Progenitor cell of endocrine pancreas (in vitro differentiated cells): ENCODE measurements around the gene TEX19. TPM values are rescaled to one million over a fixed set of nuclear protein-coding genes. Genes with fewer than 3 reads are reported as not detected.

Source experiments
- DNase-seq: peaks from one replicate; pipeline ENCODE4 v3.0.0; 2021; ENCODE audit warnings: low spot score; ENCODE audit not compliant: unreplicated experiment
- H3K27ac Mint-ChIP-seq: 2 replicates; pipeline ENCODE4 v1.8.0; 2021; ENCODE audit warnings: mild to moderate bottlenecking, moderate library complexity, mixed read lengths
- H3K27me3 Mint-ChIP-seq: 2 replicates; pipeline ENCODE4 v1.8.0; 2021; ENCODE audit warnings: mixed read lengths
- H3K36me3 Mint-ChIP-seq: 2 replicates; pipeline ENCODE4 v1.8.0; 2022; ENCODE audit warnings: mixed read lengths; ENCODE audit not compliant: insufficient read depth
- H3K4me1 Mint-ChIP-seq: 2 replicates; pipeline ENCODE4 v1.8.0; 2021; ENCODE audit warnings: low read depth, mixed read lengths
- H3K4me3 Mint-ChIP-seq: 2 replicates; pipeline ENCODE4 v1.8.0; 2021; ENCODE audit warnings: low read depth, mild to moderate bottlenecking, moderate library complexity, mixed read lengths
- H3K9me3 Mint-ChIP-seq: 2 replicates; pipeline ENCODE4 v1.8.0; 2021; ENCODE audit warnings: low read depth, mixed read lengths
- CTCF ChIP-seq: fragments of 200-600 bp; sonication (generic); IDR thresholded peaks from one replicate; pipeline ENCODE4 v1.5.0; 2021; ENCODE audit warnings: antibody characterized with exemption, mild to moderate bottlenecking; ENCODE audit not compliant: unreplicated experiment
- total RNA-seq: library from RNA; stranded (reverse); gene quantifications from 2 replicates; pipeline ENCODE4 v1.2.1, GENCODE V29; 2021

Gene TEX19
- total RNA-seq, 1 donor from 2014 or later = not detected

DNA sequence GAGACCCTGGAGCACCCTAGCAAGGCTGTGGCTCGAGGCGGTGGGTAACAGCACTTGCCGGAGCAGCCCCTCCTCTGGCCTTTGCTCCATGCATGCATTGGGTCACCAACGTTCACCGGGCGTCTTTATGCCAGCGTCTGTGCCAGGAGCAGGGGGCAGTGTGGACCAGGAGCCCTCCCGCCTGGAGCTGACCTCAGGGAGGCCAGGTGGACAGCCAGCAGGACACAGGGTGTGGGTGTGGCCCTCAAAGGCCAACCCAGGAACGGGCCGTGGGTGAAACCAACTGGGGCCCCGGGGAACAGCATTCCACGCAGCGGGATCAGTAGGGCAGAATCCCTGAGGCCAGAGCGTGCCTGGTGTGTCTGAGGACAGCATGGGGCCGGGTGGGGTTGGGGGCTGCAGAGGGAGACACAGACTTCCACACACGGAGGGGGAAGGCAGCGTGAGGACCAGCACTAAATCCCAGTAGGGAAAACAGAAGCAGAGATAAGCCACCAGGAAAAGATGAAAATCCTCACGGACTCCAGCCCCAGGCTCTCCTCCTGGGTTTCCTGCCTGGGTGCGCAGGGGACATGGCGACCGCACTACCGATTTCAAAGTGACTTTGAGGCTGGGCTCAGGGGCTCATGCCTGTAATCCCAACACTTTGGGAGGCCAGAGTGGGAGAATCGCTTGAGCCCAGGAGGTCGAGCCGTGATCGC, 38.8 kb upstream of the TEX19 start:
- Mint-ChIP-seq H3K27me3 (peaks cover 3% of the 10 kb centered on the region), H3K27ac (no peak overlapping the region), H3K4me1 (peaks cover 4% of the 10 kb centered on the region), H3K4me3 (no peak overlapping the region), H3K9me3 (no peaks in the 10 kb centered on the region), H3K36me3 (no peaks in the 10 kb centered on the region)
- no peak for DNase-seq
- no peak for TF ChIP-seq CTCF

DNA sequence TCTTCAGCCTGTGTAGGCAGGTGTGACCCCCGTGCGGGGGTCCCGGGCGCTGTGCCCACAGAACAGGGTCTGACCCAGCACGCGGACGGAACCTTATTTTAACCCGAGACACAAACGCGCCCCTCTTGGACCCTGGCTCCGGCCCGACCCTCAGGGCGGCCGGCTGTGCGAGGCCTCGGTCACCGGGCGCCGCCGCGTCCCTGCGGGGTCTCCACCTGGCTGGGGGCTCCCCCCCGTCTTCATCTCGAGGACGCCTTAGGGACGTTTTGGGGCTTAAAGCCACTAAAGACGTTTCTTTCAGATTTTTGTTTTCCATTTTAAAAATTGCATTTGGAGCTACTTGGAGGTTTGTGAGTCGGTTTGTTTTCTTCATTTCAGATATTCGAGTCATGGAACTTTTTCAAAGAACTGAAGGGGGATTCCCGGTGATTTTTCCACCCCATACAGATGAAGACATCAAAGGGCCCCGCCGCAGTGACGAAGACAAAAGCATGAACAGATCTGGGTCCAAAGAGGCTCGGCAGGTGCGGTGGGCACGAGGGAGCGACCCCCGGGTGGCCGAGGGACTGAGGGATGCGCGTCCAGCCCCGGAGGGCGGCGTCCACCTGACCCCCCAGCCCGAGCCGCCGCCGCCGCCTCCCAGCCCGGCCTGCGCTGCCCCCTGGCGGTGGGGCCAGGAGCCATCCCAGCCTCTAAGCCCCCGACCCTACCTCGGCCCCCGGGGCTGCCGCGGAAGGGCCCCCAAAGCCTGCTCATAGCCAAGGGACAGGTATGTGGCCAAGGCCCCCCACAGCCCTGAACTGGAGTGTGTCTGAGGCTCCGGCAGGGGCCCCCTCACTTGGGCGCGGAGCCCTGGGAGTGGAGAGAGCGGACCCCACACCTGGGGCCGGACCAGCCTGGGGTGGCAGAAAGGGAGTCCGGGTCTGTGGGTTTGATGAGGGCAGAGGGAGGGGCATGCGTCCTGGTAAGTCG, 37.8 kb upstream of the TEX19 start:
- no peak for DNase-seq
- no peak overlapping the region for H3K4me3 Mint-ChIP-seq
- H3K27me3 Mint-ChIP-seq = peaks cover 3% of the 10 kb centered on the region
- H3K36me3 Mint-ChIP-seq = no peaks in the 10 kb centered on the region
- H3K4me1 Mint-ChIP-seq = no peaks in the 10 kb centered on the region
- no peaks in the 10 kb centered on the region for H3K9me3 Mint-ChIP-seq
- peak; percentile 79 for TF ChIP-seq CTCF
- no peak overlapping the region for H3K27ac Mint-ChIP-seq

DNA sequence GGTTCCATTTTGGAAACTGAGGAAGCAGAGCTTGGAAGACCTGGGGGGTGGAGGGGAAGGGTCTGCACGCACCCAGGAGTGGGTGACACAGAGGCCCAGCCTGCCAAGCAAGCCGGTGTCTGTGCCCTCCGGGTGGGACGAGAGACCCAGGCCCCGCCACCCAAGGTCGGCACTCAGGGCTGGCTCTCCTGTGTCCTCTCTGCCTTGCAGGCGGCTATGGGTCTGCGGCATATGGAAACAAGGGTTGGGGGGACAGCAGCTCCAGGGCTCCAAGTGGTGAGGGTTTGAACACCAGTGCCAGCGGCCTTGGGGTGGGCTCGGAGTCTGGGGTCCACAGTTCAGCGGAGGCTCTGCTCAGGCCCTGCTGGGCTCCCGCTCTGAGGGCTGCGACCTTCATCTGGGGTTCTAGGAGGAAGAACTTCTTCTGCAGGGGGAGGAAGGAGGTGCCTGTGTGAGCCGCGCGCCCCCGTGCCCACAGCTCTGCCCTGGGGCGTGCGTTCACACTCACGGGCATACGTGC, 37.0 kb upstream of the TEX19 start:
- H3K27me3 Mint-ChIP-seq = peaks cover 3% of the 10 kb centered on the region
- H3K36me3 Mint-ChIP-seq = no peaks in the 10 kb centered on the region
- H3K9me3 Mint-ChIP-seq = no peaks in the 10 kb centered on the region
- no peak for DNase-seq
- no peak overlapping the region for H3K27ac Mint-ChIP-seq
- H3K4me1 Mint-ChIP-seq = no peaks in the 10 kb centered on the region
- H3K4me3 Mint-ChIP-seq = no peak overlapping the region
- TF ChIP-seq CTCF = no peak

GRCh38 chr17:82322526-82323453, 36.3 kb upstream of the TEX19 start:
- Mint-ChIP-seq H3K9me3 (no peaks in the 10 kb centered on the region), H3K27me3 (peaks cover 7% of the 10 kb centered on the region), H3K4me1 (no peaks in the 10 kb centered on the region), H3K27ac (no peak overlapping the region), H3K36me3 (no peaks in the 10 kb centered on the region), H3K4me3 (no peak overlapping the region)
- no peak for DNase-seq
- TF ChIP-seq CTCF = no peak
